Measurements from ENCODE around the gene SMARCA2.

GRCh38 chr9:2023532-2023931 lies 8.4 kb downstream of the SMARCA2 start:
- TF ChIP-seq, protein P1, sequence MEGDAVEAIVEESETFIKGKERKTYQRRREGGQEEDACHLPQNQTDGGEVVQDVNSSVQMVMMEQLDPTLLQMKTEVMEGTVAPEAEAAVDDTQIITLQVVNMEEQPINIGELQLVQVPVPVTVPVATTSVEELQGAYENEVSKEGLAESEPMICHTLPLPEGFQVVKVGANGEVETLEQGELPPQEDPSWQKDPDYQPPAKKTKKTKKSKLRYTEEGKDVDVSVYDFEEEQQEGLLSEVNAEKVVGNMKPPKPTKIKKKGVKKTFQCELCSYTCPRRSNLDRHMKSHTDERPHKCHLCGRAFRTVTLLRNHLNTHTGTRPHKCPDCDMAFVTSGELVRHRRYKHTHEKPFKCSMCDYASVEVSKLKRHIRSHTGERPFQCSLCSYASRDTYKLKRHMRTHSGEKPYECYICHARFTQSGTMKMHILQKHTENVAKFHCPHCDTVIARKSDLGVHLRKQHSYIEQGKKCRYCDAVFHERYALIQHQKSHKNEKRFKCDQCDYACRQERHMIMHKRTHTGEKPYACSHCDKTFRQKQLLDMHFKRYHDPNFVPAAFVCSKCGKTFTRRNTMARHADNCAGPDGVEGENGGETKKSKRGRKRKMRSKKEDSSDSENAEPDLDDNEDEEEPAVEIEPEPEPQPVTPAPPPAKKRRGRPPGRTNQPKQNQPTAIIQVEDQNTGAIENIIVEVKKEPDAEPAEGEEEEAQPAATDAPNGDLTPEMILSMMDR (IDR thresholded peaks at IDR 0.05), result no peak
- TF ChIP-seq EZH2 (IDR thresholded peaks at IDR 0.05) (no peak), EZH2phosphoT487 (IDR thresholded peaks at IDR 0.05) (no peak)
